Measurements from ENCODE around the gene MT1M. TPM values are rescaled to one million over a fixed set of nuclear protein-coding genes. Genes with fewer than 3 reads are reported as not detected.

MT1M gene
- total RNA-seq, 1 donor from 2014 or later: 0.35 TPM

GRCh38 chr16:56600398-56600999, 32.0 kb upstream of the MT1M start:
- no peak for DNase-seq (ENCODE audit: low spot score)
- H3K27me3 Mint-ChIP-seq (ENCODE audit: low read depth): peaks cover 5% of the 10 kb centered on the region
- H3K4me3 Mint-ChIP-seq (ENCODE audit: unreplicated experiment): no peak overlapping the region
- peaks cover 7% of the 10 kb centered on the region for H3K4me1 Mint-ChIP-seq (ENCODE audit: low read depth)
- H3K9me3 Mint-ChIP-seq (ENCODE audit: low read depth): peaks cover 7% of the 10 kb centered on the region
- peak; percentile 83 for TF ChIP-seq CTCF (IDR thresholded peaks at IDR 0.05)
- H3K27ac Mint-ChIP-seq (ENCODE audit: unreplicated experiment): no peak overlapping the region
- no peaks in the 10 kb centered on the region for H3K36me3 Mint-ChIP-seq (ENCODE audit: low read depth)

GRCh38 chr16:56601325-56601724, 31.1 kb upstream of the MT1M start:
- no peak overlapping the region for H3K27ac Mint-ChIP-seq (ENCODE audit: unreplicated experiment)
- DNase-seq (ENCODE audit: low spot score): no peak
- H3K9me3 Mint-ChIP-seq (ENCODE audit: low read depth): peaks cover 7% of the 10 kb centered on the region
- H3K36me3 Mint-ChIP-seq (ENCODE audit: low read depth): no peaks in the 10 kb centered on the region
- H3K27me3 Mint-ChIP-seq (ENCODE audit: low read depth): peaks cover 5% of the 10 kb centered on the region
- no peak for TF ChIP-seq CTCF (IDR thresholded peaks at IDR 0.05)
- peaks cover 15% of the 10 kb centered on the region for H3K4me1 Mint-ChIP-seq (ENCODE audit: low read depth)
- H3K4me3 Mint-ChIP-seq (ENCODE audit: unreplicated experiment): no peak overlapping the region

GRCh38 chr16:56603589-56603988, 28.9 kb upstream of the MT1M start:
- Mint-ChIP-seq H3K4me1 (ENCODE audit: low read depth) (peaks cover 34% of the 10 kb centered on the region), H3K36me3 (ENCODE audit: low read depth) (no peaks in the 10 kb centered on the region), H3K27ac (ENCODE audit: unreplicated experiment) (no peak overlapping the region), H3K4me3 (ENCODE audit: unreplicated experiment) (no peak overlapping the region), H3K9me3 (ENCODE audit: low read depth) (no peaks in the 10 kb centered on the region), H3K27me3 (ENCODE audit: low read depth) (peaks cover 2% of the 10 kb centered on the region)
- peak; percentile 78 for TF ChIP-seq CTCF (IDR thresholded peaks at IDR 0.05)
- no peak for DNase-seq (ENCODE audit: low spot score)

GRCh38 chr16:56604966-56605365, 27.5 kb upstream of the MT1M start:
- no peak for TF ChIP-seq CTCF (IDR thresholded peaks at IDR 0.05)
- Mint-ChIP-seq H3K9me3 (ENCODE audit: low read depth) (no peaks in the 10 kb centered on the region), H3K27ac (ENCODE audit: unreplicated experiment) (no peak overlapping the region), H3K4me1 (ENCODE audit: low read depth) (peaks cover 48% of the 10 kb centered on the region), H3K36me3 (ENCODE audit: low read depth) (no peaks in the 10 kb centered on the region), H3K4me3 (ENCODE audit: unreplicated experiment) (no peak overlapping the region), H3K27me3 (ENCODE audit: low read depth) (peaks cover 2% of the 10 kb centered on the region)
- no peak for DNase-seq (ENCODE audit: low spot score)

GRCh38 chr16:56605475-56605874, 27.0 kb upstream of the MT1M start:
- no peak for DNase-seq (ENCODE audit: low spot score)
- no peak for TF ChIP-seq CTCF (IDR thresholded peaks at IDR 0.05)
- Mint-ChIP-seq H3K9me3 (ENCODE audit: low read depth) (no peaks in the 10 kb centered on the region), H3K27ac (ENCODE audit: unreplicated experiment) (peak overlapping the region; percentile 96), H3K4me1 (ENCODE audit: low read depth) (peaks cover 50% of the 10 kb centered on the region), H3K4me3 (ENCODE audit: unreplicated experiment) (no peak overlapping the region), H3K36me3 (ENCODE audit: low read depth) (no peaks in the 10 kb centered on the region), H3K27me3 (ENCODE audit: low read depth) (peaks cover 2% of the 10 kb centered on the region)
